GM21619 (cell line): ENCODE results near the gene PWWP2B.

ENCODE experiments used
- ATAC-seq: cut with Tn5 transposase; IDR thresholded peaks from one replicate; pipeline ENCODE4 v1.9.1; 2021; ENCODE audit not compliant: unreplicated experiment

The PWWP2B gene

GRCh38 chr10:132392811-132393694 lies 3.9 kb upstream of the PWWP2B start:
- ATAC-seq: no peak

DNA sequence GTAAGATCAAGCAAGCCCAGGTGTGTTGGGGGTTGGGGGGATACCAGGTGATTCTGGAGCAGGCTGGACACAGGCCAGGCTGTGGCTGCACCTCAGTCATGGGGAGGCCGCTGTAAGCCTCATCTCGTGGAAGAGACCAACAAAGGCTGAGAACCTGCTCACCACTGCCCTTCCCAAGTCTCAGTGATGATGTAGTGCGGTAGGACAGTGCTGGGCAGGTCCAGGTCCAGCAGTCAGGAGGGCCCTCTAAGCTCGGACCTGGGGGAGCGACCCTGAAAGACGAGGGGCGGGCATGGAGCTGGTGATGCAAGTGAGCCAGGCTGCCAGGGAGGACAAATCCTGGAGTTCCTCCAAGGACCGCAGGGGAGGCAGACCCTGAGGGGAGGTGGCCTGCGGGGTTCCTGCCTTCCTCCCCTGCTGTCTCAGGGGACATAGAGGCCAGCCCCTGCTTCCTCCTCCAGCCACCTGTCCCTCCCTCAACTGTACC lies 3.3 kb upstream of the PWWP2B start:
- ATAC-seq: no peak

DNA sequence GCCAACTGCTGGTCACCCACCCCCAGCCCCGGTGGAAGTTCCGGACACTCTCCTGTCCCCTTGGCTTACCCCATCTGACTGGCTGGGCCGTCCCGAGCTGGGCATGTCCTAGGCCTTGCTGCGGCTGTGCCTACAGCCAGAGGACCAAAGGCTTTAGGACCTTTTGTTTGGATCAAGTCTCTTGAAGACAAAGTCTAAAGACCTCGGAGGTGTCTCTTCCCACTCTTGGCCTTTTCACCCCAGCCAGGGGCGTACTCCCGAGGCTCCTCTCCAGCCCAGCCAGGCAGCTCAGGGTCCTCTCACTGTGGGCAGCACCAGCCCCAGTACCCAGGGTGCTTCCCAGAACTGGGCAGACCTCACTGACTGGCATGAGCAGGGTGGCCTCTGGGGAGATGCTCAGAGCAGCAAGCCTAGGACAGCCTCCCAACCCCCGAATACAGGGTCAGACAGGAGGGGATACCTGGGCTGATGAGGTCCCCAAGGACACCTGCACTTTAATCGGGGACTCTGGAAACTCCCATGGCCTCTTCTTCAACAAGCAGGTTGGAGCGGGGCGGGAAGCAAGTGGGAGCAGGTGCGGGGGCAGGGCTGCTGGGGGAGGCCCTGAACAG lies 2.7 kb upstream of the PWWP2B start:
- ATAC-seq: no peak

DNA sequence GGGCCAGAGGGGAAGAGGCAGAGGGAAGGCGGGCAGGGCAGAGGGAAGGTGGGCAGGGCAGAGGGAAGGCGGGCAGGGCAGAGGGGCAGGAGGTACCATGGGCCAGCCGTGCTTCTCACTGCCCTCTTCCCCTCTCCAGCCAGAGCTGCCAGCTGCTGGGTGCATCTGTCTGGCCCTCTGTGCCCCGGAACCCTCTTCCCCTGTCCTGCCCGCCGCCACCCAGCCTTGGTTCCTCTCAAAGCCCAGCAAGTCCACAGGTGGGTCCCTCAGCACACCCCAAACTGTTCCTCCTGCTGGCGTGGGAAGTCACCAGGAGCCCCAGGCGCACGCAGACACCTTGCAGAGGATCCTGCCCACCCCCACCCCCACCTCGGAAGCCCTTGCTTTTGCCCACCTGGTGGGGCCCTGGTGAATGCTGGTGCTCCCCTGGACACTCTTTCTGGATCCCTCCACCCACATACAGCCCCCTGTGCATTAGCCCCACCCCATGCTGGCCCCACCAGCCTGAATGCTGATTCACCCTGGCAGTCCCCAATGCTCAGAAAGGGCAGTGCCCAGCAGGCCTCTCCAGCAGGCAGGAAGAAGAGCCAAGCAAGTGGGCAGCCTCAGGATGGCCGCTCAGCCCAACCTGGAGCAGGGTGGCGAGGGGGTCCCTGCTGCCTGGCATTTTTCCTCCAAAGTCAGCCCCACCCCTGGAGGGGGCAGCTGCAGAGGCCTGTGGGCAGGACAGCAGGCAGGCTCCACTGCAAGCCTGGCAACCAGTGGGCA lies 1.9 kb upstream of the PWWP2B start:
- no peak for ATAC-seq

DNA sequence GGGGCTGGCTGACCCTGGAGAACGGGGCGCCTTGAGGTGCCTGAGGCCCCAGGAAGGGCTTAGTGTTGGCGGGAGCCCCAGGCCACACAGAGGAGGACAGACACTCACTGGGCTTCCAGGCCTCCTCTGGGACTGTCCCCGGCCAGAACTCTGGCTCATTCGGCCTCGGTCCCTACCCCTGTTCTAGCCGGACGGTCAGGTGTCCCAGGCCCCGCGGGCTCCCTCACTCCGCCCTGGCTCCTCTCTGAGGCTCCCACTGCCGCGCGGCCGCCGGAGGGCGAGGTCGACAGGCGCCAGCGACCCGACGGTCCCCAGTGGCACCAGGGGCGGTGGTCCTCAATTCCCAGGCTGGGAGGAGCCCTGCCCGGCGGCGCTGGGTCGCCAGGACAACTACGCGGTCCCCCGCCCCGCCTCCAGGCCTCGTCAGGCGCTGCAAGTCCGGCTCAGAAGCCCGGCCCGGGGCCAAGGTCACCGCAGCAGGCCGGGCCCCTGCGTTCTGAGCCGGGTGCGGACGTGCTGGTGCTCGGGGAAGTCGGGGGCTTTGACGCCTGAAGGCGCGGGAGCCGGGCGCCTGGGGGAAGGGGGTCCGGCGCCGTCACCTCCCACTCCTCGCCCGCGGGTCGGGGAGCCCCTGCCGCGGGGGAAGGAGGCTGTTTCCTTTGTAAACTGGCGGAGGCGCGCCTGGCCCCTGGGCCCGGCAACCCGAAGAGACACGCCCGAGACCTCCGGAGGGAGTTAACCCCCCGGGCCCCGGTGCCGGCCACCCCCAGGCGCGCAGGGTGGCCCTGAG lies 1.1 kb upstream of the PWWP2B start:
- ATAC-seq: peak; percentile 2

- peak; percentile 43 for ATAC-seq
Observed at GRCh38 chr10:132396494-132397035, 435 bp upstream of the PWWP2B start.

DNA sequence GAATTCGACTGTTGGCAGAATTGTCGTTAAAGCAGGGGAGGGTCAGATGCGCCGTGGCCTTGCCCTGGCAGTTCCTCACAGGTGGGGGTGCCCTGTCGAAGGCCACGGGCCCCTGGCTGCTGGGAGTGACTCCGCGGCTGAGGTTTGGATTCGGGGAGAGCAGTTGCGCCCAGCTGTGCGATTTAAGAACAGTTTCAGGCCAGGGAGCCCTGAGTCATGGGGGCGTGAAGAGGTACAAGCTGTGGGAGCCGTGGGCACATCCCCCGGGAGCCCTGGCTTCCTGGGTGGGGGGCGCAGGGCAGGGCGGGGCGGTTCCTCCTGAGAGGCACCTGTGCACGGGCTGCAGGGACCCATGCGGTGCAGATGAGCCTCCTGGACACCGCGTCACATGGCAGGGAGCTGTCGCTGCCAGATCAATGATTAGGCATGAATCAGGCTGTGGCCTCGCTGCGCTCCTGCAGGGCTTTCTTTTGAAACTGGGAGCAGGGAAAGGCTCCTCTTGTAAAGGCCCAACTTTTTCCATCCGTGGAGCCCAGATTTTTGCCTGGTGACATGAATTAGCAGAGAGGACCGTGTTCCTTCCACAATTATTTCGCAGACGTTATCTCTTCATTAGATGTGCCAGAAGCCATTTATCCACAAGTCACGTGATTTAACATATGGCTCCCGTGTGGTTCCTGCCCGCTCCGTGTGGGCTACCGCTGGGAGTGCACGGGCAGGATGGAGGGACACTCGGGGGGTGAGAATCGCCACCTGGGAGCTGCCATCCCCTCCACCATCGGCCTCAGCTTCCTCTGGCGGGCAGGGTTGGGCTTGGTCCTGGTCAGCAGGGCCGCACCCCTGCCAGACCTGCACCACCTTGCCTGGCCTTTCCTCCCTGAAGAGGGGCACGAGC lies 918 bp downstream of the PWWP2B start:
- peak; percentile 31 for ATAC-seq

DNA sequence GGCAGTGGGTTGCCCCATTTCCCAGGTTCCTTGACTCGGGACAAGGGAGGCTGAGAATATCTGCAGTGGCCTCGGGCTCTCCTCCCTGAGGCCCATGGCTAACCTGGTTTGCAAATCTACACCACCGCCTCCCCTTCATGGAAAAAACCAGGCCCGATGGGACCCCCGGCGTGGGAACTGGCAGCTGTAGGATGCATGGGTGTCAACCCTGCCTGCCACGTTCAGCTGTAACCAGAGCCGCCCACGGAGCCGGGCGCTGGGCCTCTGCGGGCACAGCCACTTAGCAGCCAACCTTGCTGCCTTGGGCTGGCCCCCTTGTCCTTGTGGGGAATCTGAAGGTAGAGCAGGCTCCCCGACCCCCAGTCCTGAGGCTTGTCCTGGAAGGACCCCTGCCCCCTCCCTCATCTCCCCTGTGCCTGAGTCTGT lies 1.6 kb downstream of the PWWP2B start:
- ATAC-seq: no peak

GRCh38 chr10:132399117-132400035 lies 2.4 kb downstream of the PWWP2B start:
- ATAC-seq: no peak

GRCh38 chr10:132400041-132400546 lies 3.1 kb downstream of the PWWP2B start:
- ATAC-seq: no peak

GRCh38 chr10:132400547-132401151 lies 3.6 kb downstream of the PWWP2B start:
- no peak for ATAC-seq

GRCh38 chr10:132401401-132402118 lies 4.6 kb downstream of the PWWP2B start:
- ATAC-seq: no peak

DNA sequence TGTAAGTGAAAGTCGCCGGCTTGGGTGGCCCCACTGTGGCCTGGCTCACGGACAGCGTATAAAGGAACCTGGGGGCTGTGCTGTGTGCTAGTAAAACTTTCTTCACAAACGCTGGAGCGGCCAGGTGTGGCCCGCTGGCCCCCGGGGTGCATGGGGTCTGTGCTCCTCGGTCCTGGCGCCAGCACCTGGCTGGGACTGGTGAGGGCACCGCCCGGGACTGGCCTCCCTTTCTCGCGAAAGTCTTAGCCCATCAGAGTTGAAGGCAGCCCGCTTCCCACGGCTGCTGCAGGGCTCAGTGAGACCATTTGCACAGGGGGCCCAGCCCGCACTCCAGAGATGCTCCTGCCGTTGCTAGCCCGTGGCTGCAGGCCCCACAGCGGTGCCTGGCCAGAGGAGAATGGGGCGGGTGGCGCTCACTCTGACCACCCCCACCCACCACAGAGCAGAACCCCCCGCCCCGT lies 5.8 kb downstream of the PWWP2B start:
- ATAC-seq: no peak

DNA sequence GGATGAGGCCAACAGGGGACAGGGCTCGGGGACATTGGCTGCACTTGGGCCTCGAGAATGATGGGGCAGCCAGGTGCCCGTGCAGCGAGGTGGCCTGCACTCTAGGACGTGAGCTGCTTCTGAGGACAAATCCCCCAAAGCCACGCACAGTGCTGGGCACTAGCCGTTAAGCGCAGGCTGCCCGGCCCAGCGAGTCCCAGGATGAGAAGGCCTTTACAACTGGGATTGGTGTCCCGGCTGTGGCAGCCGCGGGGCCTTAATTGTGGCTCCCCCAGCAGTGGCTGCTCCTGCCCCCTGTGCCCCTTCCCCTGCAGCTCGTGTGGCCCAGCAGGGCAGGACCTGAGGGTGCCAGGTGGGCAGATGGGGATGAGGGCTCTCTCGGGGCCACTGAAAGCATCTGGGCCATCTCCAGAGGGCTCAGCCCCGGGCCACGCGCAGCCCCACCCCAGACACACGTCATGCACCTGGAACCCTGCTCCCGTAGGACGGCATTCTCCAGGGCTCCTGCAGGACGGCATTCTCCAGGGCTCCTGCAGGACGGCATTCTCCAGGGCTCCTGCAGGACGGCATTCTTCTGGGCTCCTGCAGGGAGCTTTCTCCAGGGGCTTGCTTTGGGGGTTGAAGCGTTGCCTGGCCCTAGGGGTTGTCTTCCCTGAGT lies 6.6 kb downstream of the PWWP2B start:
- ATAC-seq: no peak

DNA sequence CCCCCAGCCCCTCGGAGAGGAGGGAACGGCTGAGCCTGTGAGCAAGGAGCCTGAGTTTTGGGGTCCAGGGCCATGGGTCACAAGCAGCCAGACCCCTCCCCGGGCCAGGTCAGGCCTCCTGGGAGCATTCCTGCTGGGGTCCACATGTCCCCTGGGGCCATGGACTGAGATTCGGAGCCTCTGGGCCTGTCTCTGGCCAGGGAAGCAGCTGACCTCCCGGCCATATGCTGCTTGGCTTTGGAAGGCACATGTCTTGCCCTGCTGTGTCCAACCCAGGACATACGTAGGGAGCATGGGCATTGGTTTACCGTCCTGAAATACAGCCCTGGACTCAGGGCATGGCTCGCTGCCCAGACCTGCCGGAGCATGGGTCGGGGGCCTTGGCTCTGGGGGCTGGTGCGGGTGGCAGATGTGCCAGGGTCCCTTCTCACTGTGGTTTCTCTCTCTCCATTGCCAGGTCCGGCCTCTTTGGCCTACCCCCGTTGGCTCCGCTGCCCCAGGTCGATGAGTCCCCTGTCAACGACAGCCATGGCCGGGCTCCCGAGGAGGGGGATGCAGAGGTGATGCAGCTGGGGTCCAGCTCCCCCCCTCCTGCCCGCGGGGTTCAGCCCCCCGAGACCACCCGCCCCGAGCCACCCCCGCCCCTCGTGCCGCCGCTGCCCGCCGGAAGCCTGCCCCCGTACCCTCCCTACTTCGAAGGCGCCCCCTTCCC lies 7.3 kb downstream of the PWWP2B start:
- no peak for ATAC-seq

GRCh38 chr10:132404911-132405462 lies 8.0 kb downstream of the PWWP2B start:
- no peak for ATAC-seq
